HEK293 (cell line): ENCODE data around the gene BRD1.

ENCODE experiments used
- KLF1 ChIP-seq: fragments of 450-650 bp; formaldehyde crosslinking; IDR thresholded peaks from 2 replicates; pipeline ENCODE4 v1.5.1; 2016; ENCODE audit warnings: missing biosample characterization, missing genetic modification characterization
- SALL2 ChIP-seq: fragments of 450-650 bp; formaldehyde crosslinking; IDR thresholded peaks from 2 replicates; pipeline ENCODE4 v1.5.0; 2017; ENCODE audit warnings: missing biosample characterization, mild to moderate bottlenecking, missing genetic modification characterization, borderline replicate concordance
- YY1 ChIP-seq: fragments of 450-650 bp; formaldehyde crosslinking; IDR thresholded peaks from 2 replicates; pipeline ENCODE4 v1.5.1; 2018; ENCODE audit warnings: missing biosample characterization, missing genetic modification characterization
- ZNF670 ChIP-seq: fragments of 450-650 bp; formaldehyde crosslinking; IDR thresholded peaks from 2 replicates; pipeline ENCODE4 v1.5.1; 2016; ENCODE audit warnings: missing biosample characterization, missing genetic modification characterization, low read depth
- TF ChIP-seq, protein P1 (sequence below): fragments of 450-650 bp; formaldehyde crosslinking; IDR thresholded peaks from 2 replicates; pipeline ENCODE4 v1.5.1; 2016; ENCODE audit warnings: missing biosample characterization, missing genetic modification characterization
- TF ChIP-seq, protein P2 (sequence below): fragments of 450-650 bp; formaldehyde crosslinking; IDR thresholded peaks from 2 replicates; pipeline ENCODE4 v1.5.1; 2016; ENCODE audit warnings: missing biosample characterization, missing genetic modification characterization

DNA sequence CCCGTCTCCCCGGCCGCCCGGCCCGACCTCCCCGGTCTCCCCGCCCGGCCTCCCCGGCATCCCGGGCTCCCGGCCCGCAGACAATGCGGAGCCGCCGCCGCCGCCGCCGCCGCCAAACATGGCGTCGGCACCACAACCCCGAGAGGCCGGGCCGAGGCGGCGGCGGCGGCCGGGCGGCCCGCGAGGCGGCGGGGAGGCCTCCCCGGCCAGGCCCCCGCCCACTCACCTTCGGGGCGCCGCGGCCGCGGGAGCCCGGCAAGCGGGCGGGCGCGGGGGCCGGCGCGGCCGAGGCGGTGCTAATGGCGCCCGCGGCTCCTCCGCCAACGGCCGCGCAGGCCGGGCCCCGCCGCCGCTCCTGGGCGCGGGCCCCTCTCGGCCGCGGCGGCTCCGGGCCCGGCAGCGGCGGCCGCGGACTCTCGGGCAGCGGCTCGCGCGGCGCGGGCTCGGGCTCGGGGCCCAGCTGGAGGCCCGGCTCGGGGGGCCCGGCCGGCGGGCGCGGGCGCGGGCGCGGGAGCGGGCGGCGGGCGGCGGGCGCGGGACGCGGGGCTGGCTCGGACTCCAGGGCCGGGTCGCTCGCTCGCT is 311 bp downstream of the BRD1 start:
- no peak for TF ChIP-seq ZNF670 (tag by site-specific recombination)
- TF ChIP-seq, protein P1, sequence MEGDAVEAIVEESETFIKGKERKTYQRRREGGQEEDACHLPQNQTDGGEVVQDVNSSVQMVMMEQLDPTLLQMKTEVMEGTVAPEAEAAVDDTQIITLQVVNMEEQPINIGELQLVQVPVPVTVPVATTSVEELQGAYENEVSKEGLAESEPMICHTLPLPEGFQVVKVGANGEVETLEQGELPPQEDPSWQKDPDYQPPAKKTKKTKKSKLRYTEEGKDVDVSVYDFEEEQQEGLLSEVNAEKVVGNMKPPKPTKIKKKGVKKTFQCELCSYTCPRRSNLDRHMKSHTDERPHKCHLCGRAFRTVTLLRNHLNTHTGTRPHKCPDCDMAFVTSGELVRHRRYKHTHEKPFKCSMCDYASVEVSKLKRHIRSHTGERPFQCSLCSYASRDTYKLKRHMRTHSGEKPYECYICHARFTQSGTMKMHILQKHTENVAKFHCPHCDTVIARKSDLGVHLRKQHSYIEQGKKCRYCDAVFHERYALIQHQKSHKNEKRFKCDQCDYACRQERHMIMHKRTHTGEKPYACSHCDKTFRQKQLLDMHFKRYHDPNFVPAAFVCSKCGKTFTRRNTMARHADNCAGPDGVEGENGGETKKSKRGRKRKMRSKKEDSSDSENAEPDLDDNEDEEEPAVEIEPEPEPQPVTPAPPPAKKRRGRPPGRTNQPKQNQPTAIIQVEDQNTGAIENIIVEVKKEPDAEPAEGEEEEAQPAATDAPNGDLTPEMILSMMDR (tag by site-specific recombination): no peak
- TF ChIP-seq SALL2: no peak
- TF ChIP-seq KLF1 (tag by site-specific recombination): no peak
- TF ChIP-seq, protein P2, sequence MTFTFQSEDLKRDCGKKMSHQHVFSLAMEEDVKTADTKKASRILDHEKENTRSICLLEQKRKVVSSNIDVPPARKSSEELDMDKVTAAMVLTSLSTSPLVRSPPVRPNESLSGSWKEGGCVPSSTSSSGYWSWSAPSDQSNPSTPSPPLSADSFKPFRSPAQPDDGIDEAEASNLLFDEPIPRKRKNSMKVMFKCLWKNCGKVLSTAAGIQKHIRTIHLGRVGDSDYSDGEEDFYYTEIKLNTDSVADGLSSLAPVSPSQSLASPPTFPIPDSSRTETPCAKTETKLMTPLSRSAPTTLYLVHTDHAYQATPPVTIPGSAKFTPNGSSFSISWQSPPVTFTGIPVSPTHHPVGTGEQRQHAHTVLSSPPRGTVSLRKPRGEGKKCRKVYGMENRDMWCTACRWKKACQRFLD (tag by site-specific recombination): no peak
- TF ChIP-seq YY1 (tag by site-specific recombination): 0 out of 2 replicates have a peak, but pooled peaks have one; percentile 1
